ENCODE measurements around the gene FHL2. TPM values are rescaled to one million over a fixed set of nuclear protein-coding genes. Genes with fewer than 3 reads are reported as not detected.

The FHL2 gene
- total and polyA plus RNA-seq, 12 donors: 41.2 to 213 (median 103) TPM

GRCh38 chr2:105324732-105325131 lies 74.1 kb downstream of the FHL2 start:
- Histone ChIP-seq H3K36me3 (replicated peaks in 1 of 2) (no peaks in the 10 kb centered on the region), H3K4me1 (replicated peaks in 1 of 2) (peaks cover 10 to 37% of the 10 kb centered on the region in 2 donors), H3K4me3 (no peak overlapping the region), H3K27ac (peak overlapping the region in 2 of 5 donors; percentile 10 to 25), H3K27me3 (no peaks in the 10 kb centered on the region), H3K9me3 (replicated peaks in 1 of 3) (no peaks in the 10 kb centered on the region)
- DNase-seq: no peak
- TF ChIP-seq POLR2A (IDR thresholded peaks at IDR 0.05) (no peak), CTCF (IDR thresholded peaks at IDR 0.05) (no peak)
- 81 to 90% (median 86%) methylated on average over 4 of the region's 4 CpGs for whole genome bisulfite sequencing, 4 donors
- intact Hi-C loops (cut with DNase I): no loop called here

GRCh38 chr2:105324101-105324500 lies 74.8 kb downstream of the FHL2 start:
- no peaks in the 10 kb centered on the region for H3K27me3 ChIP-seq
- peaks cover 10 to 37% of the 10 kb centered on the region in 2 donors for H3K4me1 ChIP-seq (replicated peaks in 1 of 2)
- intact Hi-C loops (cut with DNase I): no loop called here
- WGBS, 4 donors: 68 to 84% (median 77%) methylated on average over 4 of the region's 4 CpGs
- no peak for TF ChIP-seq POLR2A (IDR thresholded peaks at IDR 0.05)
- no peak for TF ChIP-seq CTCF (IDR thresholded peaks at IDR 0.05)
- H3K9me3 ChIP-seq (replicated peaks in 1 of 3): no peaks in the 10 kb centered on the region
- DNase-seq: no peak
- H3K4me3 ChIP-seq: no peak overlapping the region
- H3K36me3 ChIP-seq (replicated peaks in 1 of 2): no peaks in the 10 kb centered on the region
- peak overlapping the region in 1 of 5 donors; percentile 10 for H3K27ac ChIP-seq

DNA sequence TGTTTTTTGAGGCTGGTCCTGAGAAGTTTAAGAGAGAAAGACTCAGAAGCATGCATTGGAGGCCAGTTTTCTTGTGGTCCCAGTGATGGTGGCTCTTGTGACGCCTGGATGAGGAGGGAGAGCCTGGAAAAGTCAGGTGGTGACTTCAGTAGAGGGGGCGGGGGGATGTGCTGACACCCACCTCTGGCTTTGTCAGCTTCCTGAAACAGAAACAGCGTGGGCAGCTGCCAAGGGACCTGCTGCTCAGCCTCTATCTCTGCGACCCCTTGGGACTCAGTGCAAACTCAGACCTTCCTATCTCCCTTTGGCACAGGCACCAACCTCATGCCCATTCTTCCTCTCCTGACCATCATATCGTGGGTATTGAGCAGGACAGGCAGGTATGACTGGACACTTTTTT lies 75.7 kb downstream of the FHL2 start:
- Histone ChIP-seq H3K36me3 (replicated peaks in 1 of 2) (no peaks in the 10 kb centered on the region), H3K4me3 (no peak overlapping the region), H3K4me1 (replicated peaks in 1 of 2) (peaks cover 5 to 27% of the 10 kb centered on the region in 2 donors), H3K9me3 (replicated peaks in 1 of 3) (no peaks in the 10 kb centered on the region), H3K27me3 (no peaks in the 10 kb centered on the region), H3K27ac (no peak overlapping the region)
- intact Hi-C loops (cut with DNase I): no loop called here
- TF ChIP-seq POLR2A (IDR thresholded peaks at IDR 0.05) (no peak), CTCF (IDR thresholded peaks at IDR 0.05) (no peak)
- 62 to 84% (median 75%) methylated on average over 4 to 5 of the region's 5 CpGs for WGBS, 4 donors
- DNase-seq: no peak

GRCh38 chr2:105321875-105322646 lies 76.8 kb downstream of the FHL2 start:
- TF ChIP-seq CTCF (IDR thresholded peaks at IDR 0.05) (no peak), POLR2A (IDR thresholded peaks at IDR 0.05) (no peak)
- intact Hi-C loops (cut with DNase I): no loop called here
- 60 to 80% (median 72%) methylated on average over 3 of the region's 3 CpGs for WGBS, 4 donors

More at GRCh38 chr2:105321875-105322646, 76.8 kb downstream of the FHL2 start:
- H3K4me3 ChIP-seq: no peak overlapping the region
- H3K27ac ChIP-seq: no peak overlapping the region
- peaks cover 5 to 19% of the 10 kb centered on the region in 2 donors for H3K4me1 ChIP-seq (replicated peaks in 1 of 2)
- H3K27me3 ChIP-seq: no peaks in the 10 kb centered on the region
- no peak for DNase-seq
- H3K36me3 ChIP-seq (replicated peaks in 1 of 2): no peaks in the 10 kb centered on the region
- no peaks in the 10 kb centered on the region for H3K9me3 ChIP-seq (replicated peaks in 1 of 3)

All from adrenal gland (tissue), 12 donors.